HepG2 (cell line): ENCODE results near the gene ZFAND2A. TPM values are rescaled to one million over a fixed set of nuclear protein-coding genes. Genes with fewer than 3 reads are reported as not detected.

Experiments used
- ATF2 ChIP-seq: sonication (generic); formaldehyde crosslinking; IDR thresholded peaks from 2 replicates; pipeline ENCODE4 v1.4.0; 2020; ENCODE audit warnings: missing genetic modification reagents
- ATRX ChIP-seq: sonication (generic); formaldehyde crosslinking; IDR thresholded peaks from 2 replicates; pipeline ENCODE4 v1.4.0; 2020; ENCODE audit warnings: missing genetic modification reagents, borderline replicate concordance
- BATF2 ChIP-seq: sonication (generic); formaldehyde crosslinking; IDR thresholded peaks from 2 replicates; pipeline ENCODE4 v1.8.0; 2022; ENCODE audit warnings: mild to moderate bottlenecking, missing genetic modification reagents, moderate library complexity
- CBX2 ChIP-seq, 2 experiments: fragments of 200-600 bp in 1 of 2; sonication (generic); formaldehyde crosslinking in 1 of 2; IDR thresholded peaks; 2 replicates each; pipeline versions ENCODE4 v1.7.0 to v1.8.1; 2018 to 2022; ENCODE audit warnings: low read depth in 2 of 2, low read length in 1 of 2, mild to moderate bottlenecking in 1 of 2, missing genetic modification reagents in 1 of 2
- CCAR2 ChIP-seq: fragments of 200-400 bp; formaldehyde crosslinking; optimal IDR thresholded peaks from 2 replicates; pipeline ENCODE3; 2018; ENCODE audit warnings: low read depth, mild to moderate bottlenecking, low read length, moderate library complexity
- ISL2 ChIP-seq: sonication (generic); formaldehyde crosslinking; IDR thresholded peaks from 2 replicates; pipeline ENCODE4 v1.5.0; 2020; ENCODE audit warnings: missing genetic modification reagents
- MEF2D ChIP-seq: sonication (generic); formaldehyde crosslinking; IDR thresholded peaks from 2 replicates; pipeline ENCODE4 v1.5.1; 2020; ENCODE audit warnings: mild to moderate bottlenecking, missing genetic modification reagents
- MIER2 ChIP-seq: IDR thresholded peaks from 2 replicates; pipeline ENCODE4 v1.6.1; 2016; ENCODE audit warnings: missing biosample characterization, missing genetic modification reagents
- MLLT10 ChIP-seq: sonication (generic); formaldehyde crosslinking; IDR thresholded peaks from 2 replicates; pipeline ENCODE4 v1.4.0; 2020; ENCODE audit warnings: missing genetic modification reagents
- PAF1 ChIP-seq: IDR thresholded peaks from 2 replicates; pipeline ENCODE4 v1.6.1; 2016; ENCODE audit warnings: missing genetic modification reagents, missing compliant biosample characterization
- PCBP1 ChIP-seq: fragments of 200-400 bp; formaldehyde crosslinking; IDR thresholded peaks from 2 replicates; pipeline ENCODE4 v1.6.1; 2017; ENCODE audit warnings: mild to moderate bottlenecking, low read depth, low read length, borderline replicate concordance
- RARA ChIP-seq: IDR thresholded peaks from 2 replicates; pipeline ENCODE4 v1.6.1; 2016; ENCODE audit warnings: missing genetic modification reagents, missing compliant biosample characterization
- RCOR2 ChIP-seq: IDR thresholded peaks from 2 replicates; pipeline ENCODE4 v1.6.1; 2016; ENCODE audit warnings: missing biosample characterization, missing genetic modification reagents
- REXO4 ChIP-seq: sonication (generic); formaldehyde crosslinking; IDR thresholded peaks from 2 replicates; pipeline ENCODE4 v1.8.0; 2022; ENCODE audit warnings: missing genetic modification reagents, mild to moderate bottlenecking, borderline replicate concordance
- SMC3 ChIP-seq: IDR thresholded peaks from 2 replicates; pipeline ENCODE4 v1.6.1; 2011; ENCODE audit warnings: low read length, improper control_type of control experiment
- U2AF1 ChIP-seq: fragments of 200-400 bp; formaldehyde crosslinking; optimal IDR thresholded peaks from 2 replicates; pipeline ENCODE3; 2017; ENCODE audit warnings: mild to moderate bottlenecking, low read depth, low read length
- USF2 ChIP-seq, 2 experiments: sonication (generic) in 1 of 2; formaldehyde crosslinking in 1 of 2; IDR thresholded peaks; 2 replicates each; pipeline versions ENCODE4 v1.5.1 to v1.6.1; 2011 to 2020; ENCODE audit warnings: borderline replicate concordance in 1 of 2, low read depth in 1 of 2, low read length in 1 of 2, mild to moderate bottlenecking in 1 of 2, missing genetic modification reagents in 1 of 2, moderate library complexity in 1 of 2
- ZBTB7A ChIP-seq: sonication (generic); formaldehyde crosslinking; IDR thresholded peaks from 2 replicates; pipeline ENCODE4 v1.8.0; 2022; ENCODE audit warnings: mild to moderate bottlenecking, missing genetic modification reagents
- ZKSCAN5 ChIP-seq: sonication (generic); formaldehyde crosslinking; IDR thresholded peaks from 2 replicates; pipeline ENCODE4 v1.5.1; 2020; ENCODE audit warnings: mild to moderate bottlenecking, missing genetic modification reagents
- ZNF138 ChIP-seq: sonication (generic); formaldehyde crosslinking; IDR thresholded peaks from 2 replicates; pipeline ENCODE4 v1.5.0; 2020; ENCODE audit warnings: mild to moderate bottlenecking, low read depth, missing genetic modification reagents
- ZNF557 ChIP-seq: sonication (generic); formaldehyde crosslinking; IDR thresholded peaks from 2 replicates; pipeline ENCODE4 v1.4.0; 2020; ENCODE audit warnings: missing genetic modification reagents
- ZNF589 ChIP-seq: sonication (generic); formaldehyde crosslinking; conservative IDR thresholded peaks from 2 replicates; pipeline ENCODE4 v1.8.0; 2022; ENCODE audit warnings: mild to moderate bottlenecking, moderate library complexity, missing genetic modification reagents
- ZNF672 ChIP-seq: sonication (generic); formaldehyde crosslinking; IDR thresholded peaks from 2 replicates; pipeline ENCODE4 v1.8.1; 2022; ENCODE audit warnings: missing genetic modification reagents
- ZNF776 ChIP-seq: sonication (generic); formaldehyde crosslinking; IDR thresholded peaks from 2 replicates; pipeline ENCODE4 v1.4.0; 2020; ENCODE audit warnings: mild to moderate bottlenecking, missing genetic modification reagents
- polyA plus RNA-seq, 8 experiments: library from polyadenylated mRNA; depleted of rRNA in 3 of 8; stranded (reverse) in 7 of 8; unstranded in 1 of 8; fragments of >200 nt; fragmentation: Illumina TruSeq in 4 of 8; extraction: Trizol in 4 of 8; gene quantifications; 2 replicates each; pipeline versions ENCODE4 v1.2.1 to v1.2.3, GENCODE V29; 2011 to 2016; ENCODE audit warnings: low read depth in 4 of 8, missing spikeins in 1 of 8, mixed read lengths in 1 of 8; ENCODE audit not compliant: insufficient read depth in 1 of 8
- total RNA-seq, 5 experiments: library from RNA; depleted of rRNA; stranded (reverse); fragments of >200 nt; fragmentation: Illumina TruSeq; extraction: Trizol; gene quantifications; 2 replicates each; pipeline ENCODE4 v1.2.3, GENCODE V29; 2016; ENCODE audit warnings: low read depth in 1 of 5

The ZFAND2A gene
- total and polyA plus RNA-seq, 2 of the 13 experiments (the other 11 are each of a cell fraction or from before 2014, with no cell fraction given), result 140 to 153 TPM

- TF ChIP-seq USF2 (IDR thresholded peaks at IDR 0.05; ENCODE audit: low read depth, low read length) (no peak), USF2 (CRISPR knock-in tag; IDR thresholded peaks at IDR 0.05; ENCODE audit: borderline replicate concordance) (no peak; the same call in 1 of the 2 replicates), MLLT10 (CRISPR knock-in tag) (no peak), ZNF672 (CRISPR knock-in tag) (no peak), CCAR2 (no peak), ZNF138 (CRISPR knock-in tag) (peak; percentile 52; the same call in 1 of the 2 replicates), MIER2 (CRISPR knock-in tag) (no peak; the same call in 1 of the 2 replicates), REXO4 (CRISPR knock-in tag) (no peak), RCOR2 (peak; percentile 30; the same call in 1 of the 2 replicates), RARA (CRISPR knock-in tag) (peak; percentile 72), ISL2 (CRISPR knock-in tag) (0 out of 2 replicates have a peak, but pooled peaks have one; percentile 18), ATRX (CRISPR knock-in tag) (no peak), ZKSCAN5 (no peak), ZBTB7A (CRISPR knock-in tag) (peak; percentile 88), MEF2D (CRISPR knock-in tag) (peak; percentile 61; the same call in 1 of the 2 replicates), U2AF1 (peak; percentile 25), ZNF557 (CRISPR knock-in tag) (peak; percentile 69; the same call in 1 of the 2 replicates), BATF2 (CRISPR knock-in tag) (no peak), SMC3 (peak; percentile 38; the same call in 1 of the 2 replicates), ZNF776 (CRISPR knock-in tag) (no peak), CBX2 (IDR thresholded peaks at IDR 0.05; ENCODE audit: low read depth, low read length) (no peak), CBX2 (CRISPR knock-in tag; IDR thresholded peaks at IDR 0.05; ENCODE audit: low read depth) (no peak), PAF1 (no peak), ATF2 (no peak), PCBP1 (no peak), ZNF589 (CRISPR knock-in tag) (0 out of 2 replicates have a peak, but pooled peaks have one; percentile 32)
Measured at GRCh38 chr7:1175967-1176851, 16.2 kb upstream of the ZFAND2A start (continued).
